HepG2 (cell line): ENCODE data around the gene DNAJC15. TPM values are rescaled to one million over a fixed set of nuclear protein-coding genes. Genes with fewer than 3 reads are reported as not detected.

Source experiments
- MEIS2 ChIP-seq: sonication (generic); formaldehyde crosslinking; IDR thresholded peaks from 2 replicates; pipeline ENCODE4 v1.9.0; 2021; ENCODE audit warnings: mild to moderate bottlenecking, missing genetic modification reagents
- NCOA5 ChIP-seq: sonication (generic); formaldehyde crosslinking; IDR thresholded peaks from 2 replicates; pipeline ENCODE4 v1.4.0; 2020; ENCODE audit warnings: missing genetic modification reagents
- ZNF124 ChIP-seq: sonication (generic); formaldehyde crosslinking; IDR thresholded peaks from 2 replicates; pipeline ENCODE4 v1.4.0; 2020; ENCODE audit warnings: missing genetic modification reagents
- polyA plus RNA-seq, 8 experiments: library from polyadenylated mRNA; depleted of rRNA in 3 of 8; stranded (reverse) in 7 of 8; unstranded in 1 of 8; fragments of >200 nt; fragmentation: Illumina TruSeq in 4 of 8; extraction: Trizol in 4 of 8; gene quantifications; 2 replicates each; pipeline versions ENCODE4 v1.2.1 to v1.2.3, GENCODE V29; 2011 to 2016; ENCODE audit warnings: low read depth in 4 of 8, missing spikeins in 1 of 8, mixed read lengths in 1 of 8; ENCODE audit not compliant: insufficient read depth in 1 of 8
- total RNA-seq, 5 experiments: library from RNA; depleted of rRNA; stranded (reverse); fragments of >200 nt; fragmentation: Illumina TruSeq; extraction: Trizol; gene quantifications; 2 replicates each; pipeline ENCODE4 v1.2.3, GENCODE V29; 2016; ENCODE audit warnings: low read depth in 1 of 5
- TF ChIP-seq, protein P1 (sequence below): sonication (generic); formaldehyde crosslinking; IDR thresholded peaks from 2 replicates; pipeline ENCODE4 v1.5.0; 2020; ENCODE audit warnings: mild to moderate bottlenecking, missing genetic modification reagents, borderline replicate concordance
- TF ChIP-seq, protein P2 (sequence below): sonication (generic); formaldehyde crosslinking; IDR thresholded peaks from 2 replicates; pipeline ENCODE4 v1.4.0; 2020; ENCODE audit warnings: mild to moderate bottlenecking, missing genetic modification reagents

Gene DNAJC15
- total and polyA plus RNA-seq, 2 of the 13 experiments (the other 11 are each of a cell fraction or from before 2014, with no cell fraction given) = 23.0 to 31.9 TPM

DNA sequence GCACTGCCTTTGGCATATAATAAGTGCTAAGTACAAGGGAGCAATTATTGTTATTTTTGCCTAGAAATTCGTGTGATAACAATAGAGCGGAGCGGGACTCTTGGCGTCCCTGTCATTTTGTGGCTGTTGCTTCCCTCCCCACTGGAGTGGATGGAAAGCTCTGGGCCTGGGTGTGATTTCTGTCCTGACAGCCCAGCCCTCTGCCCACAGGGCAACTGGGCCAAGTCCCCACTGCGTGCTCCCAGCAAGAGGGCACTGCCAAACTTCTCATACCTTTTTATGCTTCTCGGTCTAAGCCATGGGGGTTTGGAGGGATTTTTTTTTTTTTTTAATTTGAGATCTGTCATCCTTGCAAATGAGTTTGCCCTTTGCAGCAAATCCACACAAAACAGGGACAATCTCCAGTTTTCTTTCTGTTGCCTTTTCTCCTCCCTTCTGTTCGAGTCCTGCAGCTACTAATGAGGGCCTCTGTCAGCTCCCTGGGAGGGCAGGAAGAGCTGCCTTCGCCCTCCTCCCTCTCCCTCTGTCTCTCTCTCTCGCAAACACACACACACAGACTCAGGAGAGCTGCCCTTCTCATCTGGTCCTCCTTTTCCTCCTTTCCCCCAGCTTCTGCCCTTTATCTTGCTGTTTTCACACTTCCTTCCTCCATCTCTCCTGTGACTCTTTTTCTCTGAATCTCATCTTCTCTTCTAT lies 103.9 kb downstream of the DNAJC15 start (continued):
- TF ChIP-seq, protein P1, sequence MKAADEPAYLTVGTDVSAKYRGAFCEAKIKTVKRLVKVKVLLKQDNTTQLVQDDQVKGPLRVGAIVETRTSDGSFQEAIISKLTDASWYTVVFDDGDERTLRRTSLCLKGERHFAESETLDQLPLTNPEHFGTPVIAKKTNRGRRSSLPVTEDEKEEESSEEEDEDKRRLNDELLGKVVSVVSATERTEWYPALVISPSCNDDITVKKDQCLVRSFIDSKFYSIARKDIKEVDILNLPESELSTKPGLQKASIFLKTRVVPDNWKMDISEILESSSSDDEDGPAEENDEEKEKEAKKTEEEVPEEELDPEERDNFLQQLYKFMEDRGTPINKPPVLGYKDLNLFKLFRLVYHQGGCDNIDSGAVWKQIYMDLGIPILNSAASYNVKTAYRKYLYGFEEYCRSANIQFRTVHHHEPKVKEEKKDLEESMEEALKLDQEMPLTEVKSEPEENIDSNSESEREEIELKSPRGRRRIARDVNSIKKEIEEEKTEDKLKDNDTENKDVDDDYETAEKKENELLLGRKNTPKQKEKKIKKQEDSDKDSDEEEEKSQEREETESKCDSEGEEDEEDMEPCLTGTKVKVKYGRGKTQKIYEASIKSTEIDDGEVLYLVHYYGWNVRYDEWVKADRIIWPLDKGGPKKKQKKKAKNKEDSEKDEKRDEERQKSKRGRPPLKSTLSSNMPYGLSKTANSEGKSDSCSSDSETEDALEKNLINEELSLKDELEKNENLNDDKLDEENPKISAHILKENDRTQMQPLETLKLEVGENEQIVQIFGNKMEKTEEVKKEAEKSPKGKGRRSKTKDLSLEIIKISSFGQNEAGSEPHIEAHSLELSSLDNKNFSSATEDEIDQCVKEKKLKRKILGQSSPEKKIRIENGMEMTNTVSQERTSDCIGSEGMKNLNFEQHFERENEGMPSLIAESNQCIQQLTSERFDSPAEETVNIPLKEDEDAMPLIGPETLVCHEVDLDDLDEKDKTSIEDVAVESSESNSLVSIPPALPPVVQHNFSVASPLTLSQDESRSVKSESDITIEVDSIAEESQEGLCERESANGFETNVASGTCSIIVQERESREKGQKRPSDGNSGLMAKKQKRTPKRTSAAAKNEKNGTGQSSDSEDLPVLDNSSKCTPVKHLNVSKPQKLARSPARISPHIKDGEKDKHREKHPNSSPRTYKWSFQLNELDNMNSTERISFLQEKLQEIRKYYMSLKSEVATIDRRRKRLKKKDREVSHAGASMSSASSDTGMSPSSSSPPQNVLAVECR (CRISPR knock-in tag) = no peak
- TF ChIP-seq ZNF124 (CRISPR knock-in tag) = no peak
- no peak for TF ChIP-seq NCOA5
- TF ChIP-seq, protein P2, sequence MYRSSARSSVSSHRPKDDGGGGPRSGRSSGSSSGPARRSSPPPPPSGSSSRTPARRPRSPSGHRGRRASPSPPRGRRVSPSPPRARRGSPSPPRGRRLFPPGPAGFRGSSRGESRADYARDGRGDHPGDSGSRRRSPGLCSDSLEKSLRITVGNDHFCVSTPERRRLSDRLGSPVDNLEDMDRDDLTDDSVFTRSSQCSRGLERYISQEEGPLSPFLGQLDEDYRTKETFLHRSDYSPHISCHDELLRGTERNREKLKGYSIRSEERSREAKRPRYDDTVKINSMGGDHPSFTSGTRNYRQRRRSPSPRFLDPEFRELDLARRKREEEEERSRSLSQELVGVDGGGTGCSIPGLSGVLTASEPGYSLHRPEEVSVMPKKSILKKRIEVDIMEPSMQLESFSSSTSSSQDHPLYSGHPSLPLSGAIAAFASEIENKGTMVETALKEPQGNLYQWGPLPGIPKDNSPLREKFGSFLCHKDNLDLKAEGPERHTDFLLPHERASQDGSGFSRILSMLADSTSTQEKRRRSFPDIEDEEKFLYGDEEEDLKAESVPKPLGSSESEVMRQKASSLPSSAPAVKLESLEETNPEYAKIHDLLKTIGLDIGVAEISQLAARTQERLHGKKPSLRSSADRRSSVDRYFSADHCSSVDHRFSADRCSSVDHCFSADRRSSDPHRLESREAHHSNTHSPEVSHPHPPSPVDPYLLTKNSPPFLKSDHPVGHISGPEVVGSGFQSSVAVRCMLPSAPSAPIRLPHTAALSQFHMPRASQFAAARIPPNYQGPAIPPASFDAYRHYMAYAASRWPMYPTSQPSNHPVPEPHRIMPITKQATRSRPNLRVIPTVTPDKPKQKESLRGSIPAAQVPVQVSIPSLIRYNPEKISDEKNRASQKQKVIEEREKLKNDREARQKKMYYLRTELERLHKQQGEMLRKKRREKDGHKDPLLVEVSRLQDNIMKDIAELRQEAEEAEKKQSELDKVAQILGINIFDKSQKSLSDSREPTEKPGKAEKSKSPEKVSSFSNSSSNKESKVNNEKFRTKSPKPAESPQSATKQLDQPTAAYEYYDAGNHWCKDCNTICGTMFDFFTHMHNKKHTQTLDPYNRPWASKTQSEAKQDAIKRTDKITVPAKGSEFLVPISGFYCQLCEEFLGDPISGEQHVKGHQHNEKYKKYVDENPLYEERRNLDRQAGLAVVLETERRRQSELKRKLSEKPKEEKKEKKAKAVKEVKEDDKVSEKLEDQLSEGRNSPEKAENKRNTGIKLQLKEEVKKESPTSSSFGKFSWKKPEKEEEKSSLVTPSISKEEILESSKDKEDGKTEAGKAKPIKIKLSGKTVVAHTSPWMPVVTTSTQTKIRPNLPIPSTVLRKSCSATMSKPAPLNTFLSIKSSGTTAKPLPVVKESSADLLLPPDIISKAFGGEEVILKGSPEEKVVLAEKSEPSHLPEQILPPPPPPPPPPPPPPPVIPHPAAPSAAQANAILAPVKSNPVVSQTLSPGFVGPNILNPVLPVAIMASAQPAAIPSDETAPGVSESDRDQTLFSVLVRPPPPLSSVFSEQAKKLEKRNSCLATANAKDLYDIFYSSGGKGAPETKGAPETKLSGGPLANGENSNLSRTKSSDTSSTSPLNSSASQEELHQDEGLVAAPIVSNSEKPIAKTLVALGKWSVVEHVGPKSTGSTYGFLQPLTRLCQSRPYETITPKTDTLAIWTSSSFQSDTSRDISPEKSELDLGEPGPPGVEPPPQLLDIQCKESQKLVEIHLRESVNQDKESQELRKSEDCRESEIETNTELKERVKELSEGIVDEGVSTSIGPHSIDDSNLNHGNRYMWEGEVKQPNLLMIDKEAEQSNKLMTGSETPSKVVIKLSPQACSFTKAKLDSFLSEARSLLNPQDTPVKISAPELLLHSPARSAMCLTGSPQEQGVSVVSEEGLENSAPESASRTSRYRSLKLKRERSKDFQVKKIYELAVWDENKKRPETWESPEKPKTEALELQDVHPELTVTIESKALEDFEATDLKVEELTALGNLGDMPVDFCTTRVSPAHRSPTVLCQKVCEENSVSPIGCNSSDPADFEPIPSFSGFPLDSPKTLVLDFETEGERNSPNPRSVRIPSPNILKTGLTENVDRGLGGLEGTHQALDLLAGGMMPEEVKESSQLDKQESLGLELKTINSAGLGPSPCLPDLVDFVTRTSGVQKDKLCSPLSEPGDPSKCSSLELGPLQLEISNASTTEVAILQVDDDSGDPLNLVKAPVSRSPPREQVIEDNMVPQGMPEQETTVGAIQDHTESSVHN (CRISPR knock-in tag) = no peak
- TF ChIP-seq MEIS2 = no peak
